ENCODE results near the gene IQSEC1.

IQSEC1 gene

GRCh38 chr3:13019243-13020095 lies 53.8 kb downstream of the IQSEC1 start:
- TF ChIP-seq POLR2AphosphoS5 (IDR thresholded peaks at IDR 0.05; ENCODE audit: low read depth, low read length) (no peak), SIN3A (IDR thresholded peaks at IDR 0.05; ENCODE audit: borderline replicate concordance, insufficient read depth, low read length) (no peak), TAF1 (IDR thresholded peaks at IDR 0.05; ENCODE audit: borderline replicate concordance, insufficient read depth, low read length) (no peak), REST (IDR thresholded peaks at IDR 0.05; ENCODE audit: insufficient read depth in 1 of 2, low read depth in 2 of 2, low read length in 2 of 2) (no peak), FOXP2 (optimal IDR thresholded peaks at IDR 0.05; ENCODE audit: borderline replicate concordance, extremely low read depth, extremely low read length, insufficient read depth) (no peak)

GRCh38 chr3:13018561-13019242 lies 54.5 kb downstream of the IQSEC1 start:
- TF ChIP-seq POLR2AphosphoS5 (IDR thresholded peaks at IDR 0.05; ENCODE audit: low read depth, low read length), result no peak
- no peak for TF ChIP-seq SIN3A (IDR thresholded peaks at IDR 0.05; ENCODE audit: borderline replicate concordance, insufficient read depth, low read length)
- TF ChIP-seq TAF1 (IDR thresholded peaks at IDR 0.05; ENCODE audit: borderline replicate concordance, insufficient read depth, low read length), result no peak
- TF ChIP-seq FOXP2 (optimal IDR thresholded peaks at IDR 0.05; ENCODE audit: borderline replicate concordance, extremely low read depth, extremely low read length, insufficient read depth), result no peak
- TF ChIP-seq REST (IDR thresholded peaks at IDR 0.05; ENCODE audit: insufficient read depth in 1 of 2, low read depth in 2 of 2, low read length in 2 of 2), result no peak

GRCh38 chr3:13018043-13018451 lies 55.2 kb downstream of the IQSEC1 start:
- TF ChIP-seq SIN3A (IDR thresholded peaks at IDR 0.05; ENCODE audit: borderline replicate concordance, insufficient read depth, low read length) (no peak), POLR2AphosphoS5 (IDR thresholded peaks at IDR 0.05; ENCODE audit: low read depth, low read length) (no peak), TAF1 (IDR thresholded peaks at IDR 0.05; ENCODE audit: borderline replicate concordance, insufficient read depth, low read length) (no peak), FOXP2 (optimal IDR thresholded peaks at IDR 0.05; ENCODE audit: borderline replicate concordance, extremely low read depth, extremely low read length, insufficient read depth) (no peak), REST (IDR thresholded peaks at IDR 0.05; ENCODE audit: insufficient read depth in 1 of 2, low read depth in 2 of 2, low read length in 2 of 2) (no peak)

- no peak for TF ChIP-seq SIN3A (IDR thresholded peaks at IDR 0.05; ENCODE audit: borderline replicate concordance, insufficient read depth, low read length)
- TF ChIP-seq TAF1 (IDR thresholded peaks at IDR 0.05; ENCODE audit: borderline replicate concordance, insufficient read depth, low read length), result no peak
- no peak for TF ChIP-seq POLR2AphosphoS5 (IDR thresholded peaks at IDR 0.05; ENCODE audit: low read depth, low read length)
- no peak for TF ChIP-seq FOXP2 (optimal IDR thresholded peaks at IDR 0.05; ENCODE audit: borderline replicate concordance, extremely low read depth, extremely low read length, insufficient read depth)
- TF ChIP-seq REST (IDR thresholded peaks at IDR 0.05; ENCODE audit: insufficient read depth in 1 of 2, low read depth in 2 of 2, low read length in 2 of 2), result no peak
Observed at GRCh38 chr3:13017361-13018042, 55.7 kb downstream of the IQSEC1 start.
